Mononuclear cell (primary cell): Measurements from ENCODE around the gene RSPH1. TPM values are rescaled to one million over a fixed set of nuclear protein-coding genes. Genes with fewer than 3 reads are reported as not detected.

Experiments used
- H3K27me3 ChIP-seq: 2 replicates; pipeline ENCODE4 v1.6.0; 2011; ENCODE audit warnings: low read length, control low read depth; ENCODE audit not compliant: insufficient read depth
- H3K4me1 ChIP-seq: 2 replicates; pipeline ENCODE4 v1.5.1; 2011; ENCODE audit warnings: mild to moderate bottlenecking, low read length, control low read depth; ENCODE audit not compliant: insufficient read depth
- H3K4me3 ChIP-seq: 2 replicates; pipeline ENCODE4 v1.5.1; 2011; ENCODE audit warnings: mild to moderate bottlenecking, low read length, moderate library complexity
- H3K9me3 ChIP-seq: 2 replicates; pipeline ENCODE4 v1.5.1; 2011; ENCODE audit warnings: low read depth, mild to moderate bottlenecking, control low read depth, low read length
- total RNA-seq: library from RNA; depleted of rRNA; stranded (reverse); fragments of >200 nt; gene quantifications from one replicate; pipeline ENCODE4 v1.2.3, GENCODE V29; 2012

RSPH1 gene
- total RNA-seq, 1 donor, result 0.10 TPM

DNA sequence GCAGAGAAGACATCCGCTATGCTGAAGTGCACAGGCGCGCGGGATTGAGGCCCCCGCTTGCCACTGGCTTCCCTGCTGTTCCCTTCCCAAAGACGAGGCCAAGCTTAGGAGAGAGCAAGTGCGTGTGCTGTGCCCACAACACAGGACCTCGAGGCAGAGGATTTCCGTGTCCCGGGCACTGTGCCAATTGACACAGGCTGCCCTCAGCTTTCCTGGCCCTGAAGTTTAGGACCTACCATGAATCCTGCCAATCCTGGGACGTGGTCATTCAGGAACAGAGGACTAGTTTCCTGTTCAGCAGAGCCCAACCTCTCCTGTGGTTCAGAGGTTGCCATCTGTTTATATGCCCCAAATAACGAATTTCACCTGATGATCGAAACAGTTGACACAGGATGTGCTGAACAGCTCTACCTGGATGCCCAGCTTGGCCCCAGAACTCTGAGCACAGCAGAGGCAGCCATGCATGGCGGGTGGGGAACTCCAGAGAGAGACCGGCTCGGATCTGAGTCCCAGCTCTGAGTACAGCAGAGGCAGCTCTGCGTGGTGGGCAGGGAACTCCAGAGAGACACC, 39.7 kb upstream of the RSPH1 start:
- Histone ChIP-seq H3K4me1 (peaks cover 29% of the 10 kb centered on the region), H3K9me3 (no peaks in the 10 kb centered on the region), H3K4me3 (no peak overlapping the region), H3K27me3 (no peaks in the 10 kb centered on the region)

DNA sequence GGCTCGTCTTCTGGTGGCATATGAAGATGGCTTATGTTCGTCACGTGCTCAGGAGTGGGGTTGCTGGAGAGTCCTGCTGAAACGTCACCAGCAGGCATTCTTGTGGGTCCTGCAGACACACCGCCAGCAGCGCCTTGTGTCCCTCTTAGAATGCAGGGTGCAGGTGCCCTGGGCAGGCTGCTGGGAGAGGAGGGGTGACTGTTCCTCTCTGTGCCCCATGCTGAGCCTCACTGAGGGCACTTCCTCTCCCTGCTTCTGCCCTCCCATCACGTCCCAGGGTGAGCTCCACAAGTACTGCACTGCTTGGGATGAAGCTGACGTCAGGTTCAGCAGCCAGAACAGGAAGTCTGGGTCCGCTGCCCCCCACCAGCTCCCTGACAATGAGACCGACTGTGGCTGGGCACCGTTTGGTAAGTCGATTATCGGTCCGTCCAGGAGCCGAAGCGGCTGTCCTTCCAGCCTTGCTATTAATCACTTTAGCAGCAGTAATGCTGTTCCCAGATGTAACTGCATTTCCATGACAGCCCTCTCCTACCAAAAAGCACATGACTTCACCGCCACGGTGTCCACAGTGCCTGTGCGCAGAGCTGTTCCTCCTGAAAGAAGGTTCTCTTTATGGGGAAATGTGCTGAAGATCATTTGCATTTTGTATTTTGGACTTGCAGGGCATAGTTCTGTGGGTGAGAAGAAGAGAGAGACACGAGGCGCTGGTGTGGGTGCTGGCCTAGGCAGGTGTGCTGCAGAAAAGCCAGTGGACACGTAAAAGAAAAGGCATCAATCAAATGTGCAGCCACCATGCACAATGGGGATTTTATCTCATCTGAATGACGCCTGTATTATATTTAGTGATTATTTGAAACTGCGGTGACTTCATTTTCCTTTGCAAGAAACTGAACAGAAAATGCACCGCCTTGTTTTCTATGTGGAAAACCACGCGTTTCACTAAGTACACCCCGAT, 38.7 kb upstream of the RSPH1 start:
- Histone ChIP-seq H3K9me3 (no peaks in the 10 kb centered on the region), H3K27me3 (no peaks in the 10 kb centered on the region), H3K4me1 (peaks cover 29% of the 10 kb centered on the region), H3K4me3 (no peak overlapping the region)

DNA sequence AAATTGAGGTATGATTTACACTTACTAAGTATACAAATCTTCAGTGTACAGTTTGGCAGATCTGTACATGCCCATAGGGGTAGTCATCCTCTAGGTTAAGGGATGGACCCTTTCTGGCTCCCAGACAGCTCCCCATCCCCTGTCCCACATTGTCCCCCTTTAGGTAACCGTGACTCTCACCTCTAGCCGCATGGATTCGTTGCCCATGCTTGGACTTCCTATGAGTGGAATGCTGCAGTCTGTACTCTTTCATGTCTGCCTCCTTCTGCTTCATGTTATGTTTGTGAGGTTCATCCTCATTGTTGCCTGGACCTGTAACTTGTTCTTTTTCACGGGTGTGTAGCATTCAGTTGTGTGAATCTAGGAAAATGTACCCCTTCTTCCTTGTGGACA, 37.9 kb upstream of the RSPH1 start:
- no peaks in the 10 kb centered on the region for H3K9me3 ChIP-seq
- no peaks in the 10 kb centered on the region for H3K27me3 ChIP-seq
- H3K4me3 ChIP-seq, result no peak overlapping the region
- peaks cover 29% of the 10 kb centered on the region for H3K4me1 ChIP-seq

DNA sequence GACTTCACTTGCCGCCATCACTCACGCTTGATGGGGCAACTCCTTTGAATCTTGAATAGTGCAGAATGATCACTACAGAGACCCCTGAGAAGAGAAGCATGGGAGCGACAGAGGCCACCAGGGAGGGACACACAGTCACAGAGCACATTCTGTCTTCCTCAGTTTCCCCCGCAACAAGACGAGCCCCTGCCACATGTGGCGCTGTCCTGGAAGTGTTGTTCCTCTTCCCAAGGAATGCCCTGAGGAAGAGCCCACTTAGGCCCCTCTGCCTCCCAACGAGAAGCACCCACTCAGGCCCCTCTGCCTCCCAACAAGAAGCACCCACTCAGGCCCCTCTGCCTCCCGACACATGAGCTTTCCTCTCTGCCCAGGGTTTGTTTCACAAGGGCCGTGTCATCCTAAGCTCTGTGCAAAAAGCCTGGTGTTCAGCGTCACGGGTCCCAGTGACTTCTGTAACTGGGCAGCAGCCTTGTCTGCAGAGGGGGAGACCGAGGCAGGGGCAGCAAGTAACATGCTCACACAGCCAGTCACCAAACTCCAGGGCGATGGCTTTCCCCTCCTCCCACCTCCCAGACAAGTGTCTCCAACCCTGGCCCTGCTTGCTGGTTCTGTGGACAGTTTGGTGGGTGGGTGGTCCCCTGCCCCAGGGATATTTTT, 37.4 kb upstream of the RSPH1 start:
- no peak overlapping the region for H3K4me3 ChIP-seq
- peaks cover 32% of the 10 kb centered on the region for H3K4me1 ChIP-seq

DNA sequence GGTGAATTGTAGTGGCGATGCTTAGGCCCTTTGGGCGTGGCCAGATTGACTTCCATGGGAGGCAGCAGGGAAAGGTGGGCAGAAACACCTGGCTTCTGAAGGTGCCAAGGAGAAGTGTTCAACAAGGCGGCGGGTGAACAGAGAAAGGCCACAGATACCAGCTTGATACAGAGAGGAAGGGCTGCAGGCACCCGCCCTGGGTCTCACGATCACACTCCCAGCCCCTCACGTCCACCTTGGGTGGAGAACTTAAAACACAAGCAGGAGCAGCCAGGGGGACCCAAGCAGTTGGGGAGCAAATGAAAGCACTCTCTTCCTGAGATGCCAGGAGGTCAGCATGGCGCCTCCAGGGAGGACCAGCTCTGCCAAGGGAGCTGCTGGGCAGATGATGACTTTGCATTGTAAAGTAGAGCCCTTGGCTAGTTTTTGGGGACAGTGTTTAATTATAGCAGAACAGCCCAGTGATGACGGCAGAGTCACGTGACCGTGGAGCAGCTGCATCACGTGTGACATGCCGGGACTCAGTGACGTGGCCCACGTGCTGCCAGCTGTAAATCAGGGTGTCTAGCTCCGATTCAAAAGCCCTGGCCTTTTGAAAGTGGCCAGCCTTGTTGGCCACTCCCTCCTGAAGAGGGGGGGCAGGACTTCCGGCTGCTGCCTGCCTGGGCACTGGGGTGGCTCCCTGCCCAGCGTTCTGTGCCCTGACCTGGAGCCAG, 36.6 kb upstream of the RSPH1 start:
- Histone ChIP-seq H3K9me3 (no peaks in the 10 kb centered on the region), H3K4me3 (no peak overlapping the region), H3K27me3 (no peaks in the 10 kb centered on the region), H3K4me1 (peaks cover 38% of the 10 kb centered on the region)

More for the DNA sequence above, 37.4 kb upstream of the RSPH1 start:
- H3K27me3 ChIP-seq, result no peaks in the 10 kb centered on the region
- no peaks in the 10 kb centered on the region for H3K9me3 ChIP-seq

DNA sequence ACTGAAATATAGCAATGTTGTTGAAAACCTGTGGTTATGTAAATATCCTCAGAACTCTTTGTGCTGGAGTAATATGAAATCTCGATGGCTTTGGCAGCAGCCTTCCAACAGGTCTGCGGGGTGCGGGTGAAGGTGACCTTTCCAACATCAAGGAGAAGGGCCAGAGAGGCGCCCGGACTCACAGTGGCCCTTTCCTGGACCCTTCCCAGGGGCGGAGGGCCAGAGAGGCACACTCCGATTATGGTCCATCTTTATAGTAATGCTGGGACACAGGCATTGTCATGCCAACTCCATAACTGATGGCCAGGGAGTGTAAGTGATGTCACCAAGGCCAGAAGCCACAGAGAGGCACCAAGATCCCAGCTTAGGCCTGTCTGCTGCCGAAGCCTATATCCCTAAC, 35.7 kb upstream of the RSPH1 start:
- H3K27me3 ChIP-seq, result no peaks in the 10 kb centered on the region
- no peak overlapping the region for H3K4me3 ChIP-seq
- no peaks in the 10 kb centered on the region for H3K9me3 ChIP-seq
- peaks cover 46% of the 10 kb centered on the region for H3K4me1 ChIP-seq

DNA sequence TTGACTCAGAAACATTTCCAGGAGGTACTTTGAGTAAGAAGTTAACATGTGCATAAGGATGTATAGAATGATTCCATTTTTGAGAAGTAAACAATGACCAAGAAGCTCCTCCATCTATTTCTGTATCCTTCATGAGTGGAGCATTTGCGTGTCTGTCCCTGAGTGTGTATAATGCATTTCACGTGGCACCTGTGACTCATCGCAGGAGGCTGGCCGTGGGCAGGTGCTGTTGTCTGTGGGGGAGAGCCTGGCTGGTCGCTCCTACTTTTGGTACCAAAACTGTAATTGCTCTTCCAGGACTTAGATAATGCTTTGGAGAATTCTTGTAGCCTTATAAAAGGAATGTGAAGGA, 34.1 kb upstream of the RSPH1 start:
- H3K4me1 ChIP-seq, result peaks cover 55% of the 10 kb centered on the region
- no peaks in the 10 kb centered on the region for H3K9me3 ChIP-seq
- no peak overlapping the region for H3K4me3 ChIP-seq
- H3K27me3 ChIP-seq, result no peaks in the 10 kb centered on the region

DNA sequence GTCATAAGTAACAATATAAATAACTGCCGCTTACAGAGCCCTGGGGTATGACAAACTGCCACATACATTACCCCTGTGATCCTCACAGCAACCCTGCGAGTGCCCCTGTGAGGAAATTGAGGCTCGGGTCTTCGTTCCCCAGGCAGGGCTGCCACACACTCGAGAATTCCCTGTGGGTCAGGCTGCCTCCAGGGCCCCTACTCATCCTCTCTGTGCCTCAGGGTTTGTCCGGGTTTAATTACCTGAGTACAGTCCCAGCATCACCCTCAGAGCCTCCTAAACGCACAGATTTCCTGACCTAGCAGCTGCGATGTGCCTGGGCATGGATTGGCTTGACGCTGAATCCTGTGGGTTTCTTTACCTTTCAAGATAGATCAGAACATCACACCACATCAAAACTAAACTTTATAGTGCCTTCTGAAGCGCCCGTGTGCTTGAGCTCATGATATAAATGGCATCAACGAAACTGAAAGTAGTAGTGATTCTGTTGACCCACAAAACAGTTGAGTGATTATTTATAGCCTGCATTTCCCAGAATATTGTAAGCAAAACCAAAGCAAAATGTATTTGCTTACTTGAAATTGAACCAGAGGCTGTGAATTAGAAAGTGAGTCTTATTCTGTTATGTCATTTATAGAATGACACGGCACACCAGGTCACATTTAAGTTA, 31.6 kb upstream of the RSPH1 start:
- Histone ChIP-seq H3K9me3 (no peaks in the 10 kb centered on the region), H3K27me3 (no peaks in the 10 kb centered on the region), H3K4me1 (peaks cover 49% of the 10 kb centered on the region), H3K4me3 (no peak overlapping the region)

DNA sequence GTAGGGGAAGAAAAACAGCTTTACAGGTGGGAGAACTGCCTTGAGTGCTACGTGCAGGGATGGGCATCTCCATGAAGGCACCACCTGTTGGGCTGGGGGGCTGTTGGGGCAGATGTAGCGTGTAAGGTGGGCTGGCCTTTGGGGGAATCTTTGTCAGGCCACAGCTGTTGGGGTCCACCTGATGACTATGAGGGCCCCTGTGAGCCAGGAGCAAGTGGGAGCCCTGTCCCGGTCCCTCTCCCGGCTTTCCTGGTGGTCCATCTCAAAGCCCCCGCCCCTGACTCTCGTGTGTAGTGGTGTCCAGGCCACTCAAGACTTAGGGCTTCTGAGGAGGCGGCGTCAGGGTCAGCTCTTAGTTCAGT, 31.1 kb upstream of the RSPH1 start:
- Histone ChIP-seq H3K9me3 (no peaks in the 10 kb centered on the region), H3K4me3 (no peak overlapping the region), H3K4me1 (peaks cover 45% of the 10 kb centered on the region), H3K27me3 (no peaks in the 10 kb centered on the region)

DNA sequence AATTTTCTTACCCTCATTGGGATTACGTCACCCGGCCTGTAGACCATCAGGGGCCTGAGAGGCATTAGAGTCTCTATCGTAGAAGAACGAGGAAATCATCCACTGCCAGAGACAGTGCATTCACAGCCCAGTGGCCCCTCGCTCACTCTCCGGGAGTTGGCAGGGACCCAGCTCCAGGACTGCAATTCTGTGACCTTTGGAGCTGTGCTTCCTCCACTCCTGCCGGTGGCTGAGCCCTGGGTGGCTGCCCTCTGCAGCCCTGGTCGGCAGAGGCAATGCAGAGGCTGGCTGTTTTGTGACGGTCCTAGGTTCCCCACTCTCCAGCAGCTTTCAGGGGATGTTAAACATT, 30.3 kb upstream of the RSPH1 start:
- H3K27me3 ChIP-seq, result no peaks in the 10 kb centered on the region
- no peaks in the 10 kb centered on the region for H3K9me3 ChIP-seq
- peaks cover 45% of the 10 kb centered on the region for H3K4me1 ChIP-seq
- no peak overlapping the region for H3K4me3 ChIP-seq

DNA sequence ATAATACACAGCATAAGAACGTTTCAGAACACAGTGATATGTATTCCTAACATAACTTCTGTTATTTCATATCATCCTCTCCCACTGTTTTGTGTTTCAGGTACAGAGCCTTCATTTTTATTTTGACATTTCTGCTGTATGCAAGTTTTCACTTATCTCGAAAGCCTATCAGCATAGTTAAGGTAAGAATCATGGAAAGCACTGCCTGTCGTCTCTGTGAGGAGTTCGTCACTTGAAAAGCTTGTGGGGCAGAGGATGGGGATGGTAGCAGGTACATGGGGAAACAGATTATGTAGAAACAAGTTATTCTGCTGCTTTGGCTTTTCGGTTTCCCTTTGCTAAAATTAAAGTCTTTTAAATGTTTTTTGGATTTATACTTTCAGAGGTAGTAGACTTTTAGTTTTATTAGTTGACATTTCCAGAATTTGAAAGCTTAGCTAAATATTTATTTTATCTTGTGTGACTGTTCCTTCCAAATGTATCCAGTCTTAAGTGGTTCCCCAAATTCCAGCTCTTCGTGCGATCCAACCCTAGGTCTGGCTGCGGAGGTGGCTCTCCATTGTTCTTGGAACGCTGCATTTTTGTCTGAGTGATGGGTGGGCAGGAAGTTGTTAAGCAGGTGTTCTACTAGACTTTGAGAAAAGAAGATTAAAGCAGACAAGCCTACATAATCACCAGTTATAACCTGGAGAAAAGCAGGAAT, 29.8 kb upstream of the RSPH1 start:
- H3K4me3 ChIP-seq, result no peak overlapping the region
- no peaks in the 10 kb centered on the region for H3K9me3 ChIP-seq
- H3K4me1 ChIP-seq, result peaks cover 45% of the 10 kb centered on the region
- H3K27me3 ChIP-seq, result no peaks in the 10 kb centered on the region

DNA sequence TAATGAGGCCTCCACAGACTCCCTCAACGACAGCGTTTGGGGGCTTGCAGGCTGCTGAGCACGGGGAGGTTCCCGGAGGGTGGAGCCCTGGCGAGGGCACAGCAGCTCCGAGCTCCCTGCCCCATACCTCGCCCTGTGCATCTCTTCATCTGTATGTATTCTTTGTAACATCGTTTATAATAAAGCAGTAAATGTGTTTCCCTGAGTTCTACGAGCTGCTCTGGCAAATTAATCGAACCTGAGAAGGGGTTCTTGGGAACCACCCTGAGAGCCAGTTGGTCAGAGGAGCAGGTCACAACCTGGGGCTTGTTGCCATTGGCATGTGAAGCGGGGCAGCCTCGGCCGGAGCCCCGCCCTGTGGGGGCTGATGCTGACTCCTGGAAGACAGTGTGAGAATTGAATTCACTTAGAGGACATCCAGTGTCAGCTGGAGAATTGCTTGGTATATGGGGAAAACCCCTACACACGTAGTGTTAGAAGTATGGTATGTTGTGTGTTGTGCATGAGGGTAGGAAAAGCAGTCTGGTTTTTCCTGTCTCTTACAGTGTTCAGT, 29.1 kb upstream of the RSPH1 start:
- Histone ChIP-seq H3K4me3 (no peak overlapping the region), H3K4me1 (peaks cover 45% of the 10 kb centered on the region), H3K9me3 (no peaks in the 10 kb centered on the region), H3K27me3 (no peaks in the 10 kb centered on the region)

DNA sequence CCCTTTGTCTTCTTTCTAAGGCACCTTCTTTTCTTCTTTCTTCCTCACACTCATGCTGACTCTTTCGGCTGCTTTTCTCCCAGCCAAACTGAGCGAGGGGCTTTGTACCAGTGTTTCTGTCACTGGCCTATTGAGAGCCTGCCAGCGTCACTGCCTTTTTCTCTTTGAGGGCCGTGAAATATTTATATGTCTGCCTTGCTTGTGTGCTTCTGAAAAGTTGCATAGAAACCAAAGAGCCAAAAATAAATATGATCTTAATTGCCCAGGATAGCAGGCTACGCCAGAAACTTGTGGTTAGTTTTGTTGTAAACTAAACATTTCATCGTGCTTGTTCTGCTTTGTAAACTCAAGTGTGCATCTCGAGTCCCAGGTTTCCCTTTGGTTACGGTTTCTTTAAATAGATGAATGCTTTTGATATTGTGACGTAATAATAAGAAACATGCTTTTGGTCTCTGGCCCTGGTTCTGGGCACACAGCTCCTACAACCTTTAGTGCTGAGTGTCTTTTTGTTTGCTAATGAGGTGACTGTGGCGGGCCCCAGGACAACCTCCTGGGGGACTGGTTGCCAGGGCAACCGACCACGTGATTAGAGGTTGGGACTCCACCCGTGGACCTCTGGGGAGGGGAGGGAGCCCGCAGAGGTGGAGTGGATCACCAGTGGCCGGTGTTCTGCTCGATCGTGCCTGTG, 28.5 kb upstream of the RSPH1 start:
- H3K27me3 ChIP-seq, result no peaks in the 10 kb centered on the region
- H3K4me1 ChIP-seq, result peaks cover 45% of the 10 kb centered on the region
- H3K4me3 ChIP-seq, result no peak overlapping the region
- no peaks in the 10 kb centered on the region for H3K9me3 ChIP-seq
